ENCODE data around the gene ADGRA1.
"Not testable (repeated sequence)": the region's sequence is repeated elsewhere in the genome, so short reads cannot be mapped to it uniquely, and the experiment has no call there.

ADGRA1 gene

GRCh38 chr10:133127291-133128125 lies 39.8 kb downstream of the ADGRA1 start:
- DNase-seq (ENCODE audit: low read depth in 3 of 3), result peak in 1 of 3 experiments; percentile 9

DNA sequence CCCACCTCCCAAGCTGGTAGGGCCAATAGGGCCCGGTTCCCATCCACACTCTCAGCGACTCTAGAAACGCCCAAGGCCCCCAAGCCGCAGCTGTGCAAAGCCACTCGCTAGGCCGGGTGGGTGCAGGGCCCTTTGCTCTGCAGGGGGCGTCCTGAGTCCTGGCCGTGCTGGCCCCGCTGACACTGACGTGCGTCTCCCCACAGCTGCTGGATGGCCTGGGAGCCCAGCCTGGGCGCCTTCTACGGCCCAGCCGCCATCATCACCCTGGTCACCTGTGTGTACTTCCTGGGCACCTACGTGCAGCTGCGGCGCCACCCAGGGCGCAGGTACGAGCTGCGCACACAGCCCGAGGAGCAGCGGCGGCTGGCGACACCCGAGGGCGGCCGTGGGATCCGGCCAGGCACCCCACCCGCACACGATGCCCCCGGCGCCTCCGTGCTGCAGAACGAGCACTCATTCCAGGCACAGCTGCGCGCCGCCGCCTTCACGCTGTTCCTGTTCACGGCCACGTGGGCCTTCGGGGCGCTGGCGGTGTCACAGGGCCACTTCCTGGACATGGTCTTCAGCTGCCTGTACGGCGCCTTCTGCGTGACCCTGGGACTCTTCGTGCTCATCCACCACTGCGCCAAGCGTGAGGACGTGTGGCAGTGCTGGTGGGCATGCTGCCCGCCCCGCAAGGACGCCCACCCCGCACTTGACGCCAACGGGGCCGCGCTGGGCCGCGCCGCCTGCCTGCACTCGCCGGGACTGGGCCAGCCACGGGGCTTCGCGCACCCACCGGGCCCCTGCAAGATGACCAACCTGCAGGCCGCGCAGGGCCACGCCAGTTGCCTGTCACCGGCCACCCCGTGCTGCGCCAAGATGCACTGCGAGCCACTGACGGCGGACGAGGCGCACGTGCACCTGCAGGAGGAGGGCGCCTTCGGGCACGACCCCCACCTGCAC lies 40.7 kb downstream of the ADGRA1 start:
- no peak for DNase-seq (ENCODE audit: low read depth in 3 of 3)

DNA sequence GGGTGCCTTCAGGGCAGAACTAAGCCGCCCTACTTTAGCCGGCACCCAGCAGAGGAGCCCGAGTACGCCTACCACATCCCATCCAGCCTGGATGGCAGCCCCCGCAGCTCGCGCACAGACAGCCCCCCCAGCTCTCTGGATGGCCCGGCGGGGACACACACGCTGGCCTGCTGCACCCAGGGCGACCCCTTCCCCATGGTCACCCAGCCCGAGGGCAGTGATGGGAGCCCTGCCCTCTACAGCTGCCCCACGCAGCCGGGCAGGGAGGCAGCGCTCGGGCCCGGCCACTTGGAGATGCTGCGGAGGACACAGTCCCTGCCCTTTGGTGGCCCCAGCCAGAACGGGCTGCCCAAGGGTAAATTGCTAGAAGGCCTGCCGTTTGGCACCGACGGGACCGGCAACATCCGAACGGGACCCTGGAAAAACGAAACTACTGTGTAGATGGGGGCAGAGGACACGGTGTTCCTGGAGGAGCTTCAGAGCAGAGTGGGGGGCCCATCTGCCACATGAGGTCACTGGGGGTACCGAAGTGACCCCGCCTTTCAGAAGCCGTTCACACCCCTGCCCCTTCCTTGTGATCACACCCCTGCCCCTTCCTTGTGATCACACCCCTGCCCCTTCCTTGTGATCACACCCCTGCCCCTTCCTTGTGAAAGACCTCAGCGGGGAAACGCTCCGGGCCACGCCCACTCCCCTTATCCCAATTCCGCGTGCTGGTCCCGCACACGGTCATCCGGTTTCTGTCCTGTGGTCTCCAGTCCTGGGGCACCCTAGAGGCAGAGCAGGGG lies 41.5 kb downstream of the ADGRA1 start:
- no peak for DNase-seq (ENCODE audit: low read depth in 3 of 3)

- no peak for DNase-seq (ENCODE audit: low read depth in 3 of 3)
Measured at GRCh38 chr10:133129859-133130495, 42.3 kb downstream of the ADGRA1 start.

DNA sequence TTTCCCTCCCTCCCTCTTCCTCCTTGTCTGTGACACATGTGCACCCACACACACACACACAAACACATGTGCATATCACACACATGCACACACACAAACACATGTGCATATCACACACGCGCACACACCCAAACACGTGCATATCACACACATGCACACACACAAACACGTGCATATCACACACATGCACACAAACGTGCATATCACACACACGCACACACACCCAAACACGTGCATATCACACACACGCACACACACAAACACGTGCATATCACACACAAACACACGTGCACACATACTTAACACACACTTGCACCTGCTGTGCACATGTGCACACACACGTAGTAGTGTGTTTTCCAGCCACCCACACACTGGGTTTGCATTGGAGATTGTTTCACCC lies 42.9 kb downstream of the ADGRA1 start:
- no peak for DNase-seq (ENCODE audit: low read depth in 3 of 3)

DNA sequence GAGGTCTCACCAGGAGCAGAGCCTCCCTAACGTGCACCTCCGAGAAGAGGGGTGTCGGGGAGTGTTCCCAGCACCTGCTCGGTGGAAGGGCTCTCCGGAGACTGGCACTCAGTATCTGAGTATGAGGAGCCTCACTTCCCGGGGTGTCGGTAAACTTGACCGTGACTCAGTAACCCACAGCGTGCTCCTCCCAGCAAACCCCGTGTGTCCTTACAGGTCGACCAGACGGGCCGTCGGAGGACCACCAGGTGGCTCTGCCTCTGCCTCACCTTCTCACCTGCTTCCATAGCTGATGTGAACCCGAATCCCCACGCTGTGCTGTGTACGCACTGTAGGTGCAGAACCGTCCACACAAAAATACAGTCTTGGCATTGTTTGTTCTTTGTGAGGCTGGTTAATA lies 43.3 kb downstream of the ADGRA1 start:
- no peak for DNase-seq (ENCODE audit: low read depth in 3 of 3)

DNA sequence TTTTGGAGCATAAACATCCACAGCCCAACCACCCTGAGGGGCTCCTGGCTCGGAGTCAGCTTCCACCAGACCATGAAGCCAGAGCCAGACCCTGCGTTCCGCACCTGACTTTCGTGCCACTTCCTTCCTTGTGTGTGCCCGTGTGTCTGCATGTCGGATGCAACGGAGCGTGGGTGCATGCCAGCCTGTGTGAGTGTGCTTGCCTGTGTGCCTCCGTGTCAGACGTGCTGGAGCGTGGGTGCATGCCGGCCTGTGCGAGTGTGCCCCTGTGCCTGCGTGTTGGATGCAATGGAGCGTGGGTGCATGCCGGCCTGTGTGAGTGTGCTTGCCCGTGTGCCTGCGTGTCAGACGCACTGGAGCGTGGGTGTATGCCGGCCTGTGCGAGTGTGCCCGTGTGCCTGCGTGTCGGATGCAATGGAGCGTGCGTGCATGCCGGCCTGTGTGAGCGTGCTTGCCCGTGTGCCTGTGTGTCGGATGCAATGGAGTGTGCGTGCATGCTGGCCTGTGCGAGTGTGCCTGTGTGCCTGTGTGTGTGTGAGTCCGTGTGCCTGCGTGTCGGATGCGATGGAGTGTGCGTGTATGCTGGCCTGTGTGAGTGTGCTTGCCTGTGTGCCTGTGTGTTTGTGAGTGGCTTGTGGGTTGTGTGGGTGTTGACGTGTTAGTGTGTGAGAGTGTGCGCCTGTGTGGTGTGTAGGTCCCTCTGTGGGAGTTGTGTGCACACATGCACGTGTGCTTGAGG lies 44.2 kb downstream of the ADGRA1 start:
- DNase-seq (ENCODE audit: low read depth in 3 of 3), result no peak

DNA sequence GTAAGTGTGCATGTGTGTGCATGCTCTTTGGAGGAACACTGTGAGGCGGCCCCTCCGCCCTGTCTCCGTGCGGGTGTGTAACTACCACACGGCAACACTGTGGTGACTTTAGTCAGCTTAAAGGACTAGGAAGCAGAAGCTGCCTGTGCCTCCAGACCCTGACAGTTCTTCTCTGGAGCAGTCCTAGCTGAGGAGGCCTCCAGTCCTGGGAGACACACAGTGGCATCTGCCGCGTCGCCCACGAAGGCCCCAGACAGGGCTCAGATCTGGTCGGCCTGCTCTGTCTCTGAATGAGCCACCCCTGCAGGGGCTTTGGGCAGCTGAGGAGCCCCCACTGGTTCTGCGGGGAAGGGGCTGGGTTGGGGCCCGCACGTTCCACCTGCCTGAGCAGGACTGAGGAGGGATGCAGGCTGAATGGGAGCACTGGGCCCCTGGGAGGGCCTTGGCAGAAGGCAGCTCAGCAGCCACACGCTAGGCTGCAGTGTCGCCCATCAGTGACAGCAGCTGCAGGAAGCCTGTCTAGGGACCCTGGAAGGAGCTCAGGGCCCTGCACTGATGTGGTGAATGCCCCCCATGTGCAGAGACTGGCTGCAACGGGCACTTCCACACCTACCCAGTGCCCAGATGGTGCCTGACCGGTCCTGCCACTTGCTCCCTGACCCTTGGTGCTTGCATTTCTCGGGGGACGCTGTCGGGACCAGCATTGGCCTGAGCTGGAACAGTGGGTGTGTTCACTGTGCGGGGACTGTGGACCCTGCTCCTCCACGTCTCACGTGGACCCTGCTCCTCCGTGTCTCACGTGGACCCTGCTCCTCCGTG lies 45.0 kb downstream of the ADGRA1 start:
- DNase-seq (ENCODE audit: low read depth in 3 of 3), result no peak

DNA sequence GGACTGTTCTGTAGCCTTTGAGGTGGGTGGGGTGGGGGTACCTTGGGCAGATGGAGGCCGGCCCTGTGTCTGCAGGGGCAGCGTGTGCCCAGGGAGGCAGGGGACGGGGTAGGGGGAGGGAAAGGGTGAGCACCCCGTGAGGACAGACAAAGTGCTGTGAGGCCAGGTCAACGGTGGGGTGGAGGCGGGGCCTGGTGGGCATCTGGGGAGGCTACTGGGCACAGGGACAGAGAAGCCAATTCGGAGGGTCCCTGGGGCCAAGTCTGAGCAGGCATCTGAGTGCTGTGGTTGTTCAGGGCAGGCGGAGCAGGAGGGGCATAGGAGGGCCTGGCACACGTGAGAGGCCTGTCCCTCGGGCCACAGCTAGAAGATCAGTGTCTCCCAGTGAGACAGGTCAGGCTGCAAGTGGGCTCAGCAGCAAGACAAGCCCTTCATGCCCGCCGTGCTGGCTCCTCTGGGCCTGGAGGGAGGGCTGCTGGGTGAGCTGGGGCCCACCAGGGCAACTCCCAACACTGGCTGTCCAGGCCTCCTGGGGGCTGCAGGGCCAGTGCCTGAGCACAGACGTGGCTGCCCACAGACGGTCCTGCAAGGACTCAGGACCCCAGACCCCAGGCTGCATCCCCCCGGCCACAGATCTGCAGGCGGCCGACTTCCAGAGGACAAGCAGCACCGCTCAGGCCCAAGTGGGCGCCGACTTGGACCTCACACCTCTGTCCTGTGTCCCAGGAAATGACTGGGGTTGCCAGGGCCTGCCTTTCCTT lies 45.9 kb downstream of the ADGRA1 start:
- DNase-seq (ENCODE audit: low read depth in 3 of 3), result no peak

GRCh38 chr10:133134411-133135115 lies 46.8 kb downstream of the ADGRA1 start:
- DNase-seq (ENCODE audit: low read depth in 3 of 3), result no peak

DNA sequence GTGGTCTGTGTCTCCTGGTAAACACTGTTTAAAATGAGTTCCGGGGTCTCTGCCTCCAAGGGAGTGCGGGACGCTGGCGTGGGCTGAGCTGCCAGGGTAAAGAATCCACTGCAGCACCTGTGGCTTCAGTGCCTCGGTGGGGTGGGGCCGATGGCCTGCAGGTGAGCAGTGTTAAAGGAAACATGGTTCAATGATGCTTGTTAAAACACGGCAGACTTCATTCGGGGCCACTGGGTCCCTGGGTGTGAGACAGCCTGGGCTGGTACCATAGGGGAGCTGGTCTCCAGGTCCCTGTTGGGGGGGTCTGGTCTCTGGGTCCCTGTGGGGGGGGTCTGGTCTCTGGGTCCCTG lies 47.4 kb downstream of the ADGRA1 start:
- DNase-seq (ENCODE audit: low read depth in 3 of 3), result no peak

DNA sequence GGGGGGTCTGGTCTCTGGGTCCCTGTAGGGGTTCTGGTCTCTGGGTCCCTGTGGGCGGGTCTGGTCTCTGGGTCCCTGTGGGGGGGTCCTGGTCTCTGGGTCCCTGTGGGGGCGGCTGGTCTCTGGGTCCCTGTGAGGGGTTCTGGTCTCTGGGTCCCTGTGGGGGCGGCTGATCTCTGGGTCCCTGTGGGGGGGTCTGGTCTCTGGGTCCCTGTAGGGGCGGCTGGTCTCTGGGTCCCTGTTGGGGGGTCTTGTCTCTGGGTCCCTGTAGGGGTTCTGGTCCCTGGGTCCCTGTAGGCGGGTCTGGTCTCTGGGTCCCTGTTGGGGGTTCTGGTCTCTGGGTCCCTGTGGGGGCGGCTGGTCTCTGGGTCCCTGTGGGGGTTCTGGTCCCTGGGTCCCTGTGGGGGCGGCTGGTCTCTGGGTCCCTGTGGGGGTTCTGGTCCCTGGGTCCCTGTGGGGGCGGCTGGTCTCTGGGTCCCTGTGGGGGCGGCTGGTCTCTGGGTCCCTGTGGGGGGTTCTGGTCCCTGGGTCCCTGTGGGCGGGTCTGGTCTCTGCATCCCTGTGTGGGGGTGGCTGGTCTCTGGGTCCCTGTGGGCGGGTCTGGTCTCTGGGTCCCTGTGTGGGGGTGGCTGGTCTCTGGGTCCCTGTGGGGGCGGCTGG lies 49.9 kb downstream of the ADGRA1 start:
- DNase-seq (ENCODE audit: low read depth in 3 of 3), result not testable (repeated sequence)

DNA sequence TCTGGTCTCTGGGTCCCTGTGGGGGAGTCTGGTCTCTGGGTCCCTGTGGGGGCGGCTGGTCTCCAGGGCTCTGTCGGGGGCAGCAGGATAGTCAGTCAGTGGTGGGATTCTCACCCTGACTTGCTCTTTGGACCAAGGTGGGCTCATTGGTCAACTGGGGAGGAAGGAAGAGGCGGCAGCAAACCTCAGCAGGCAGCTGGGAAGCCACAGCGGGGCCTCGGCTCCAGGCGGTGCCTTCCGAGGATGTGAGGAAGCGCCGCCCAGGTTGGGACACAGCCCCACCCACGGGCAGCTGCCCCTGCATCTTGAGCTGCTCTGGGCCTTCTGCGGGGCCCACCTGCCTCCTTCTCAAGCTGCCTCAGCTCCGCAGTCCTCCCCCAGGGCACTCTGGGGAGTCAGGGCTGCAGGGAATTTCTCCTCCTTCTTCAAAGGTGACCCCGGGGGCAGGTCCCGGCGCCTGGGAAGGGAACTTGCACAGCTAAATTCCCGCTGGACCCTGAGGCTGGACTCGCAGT lies 51.9 kb downstream of the ADGRA1 start:
- no peak for DNase-seq (ENCODE audit: low read depth in 3 of 3)

DNA sequence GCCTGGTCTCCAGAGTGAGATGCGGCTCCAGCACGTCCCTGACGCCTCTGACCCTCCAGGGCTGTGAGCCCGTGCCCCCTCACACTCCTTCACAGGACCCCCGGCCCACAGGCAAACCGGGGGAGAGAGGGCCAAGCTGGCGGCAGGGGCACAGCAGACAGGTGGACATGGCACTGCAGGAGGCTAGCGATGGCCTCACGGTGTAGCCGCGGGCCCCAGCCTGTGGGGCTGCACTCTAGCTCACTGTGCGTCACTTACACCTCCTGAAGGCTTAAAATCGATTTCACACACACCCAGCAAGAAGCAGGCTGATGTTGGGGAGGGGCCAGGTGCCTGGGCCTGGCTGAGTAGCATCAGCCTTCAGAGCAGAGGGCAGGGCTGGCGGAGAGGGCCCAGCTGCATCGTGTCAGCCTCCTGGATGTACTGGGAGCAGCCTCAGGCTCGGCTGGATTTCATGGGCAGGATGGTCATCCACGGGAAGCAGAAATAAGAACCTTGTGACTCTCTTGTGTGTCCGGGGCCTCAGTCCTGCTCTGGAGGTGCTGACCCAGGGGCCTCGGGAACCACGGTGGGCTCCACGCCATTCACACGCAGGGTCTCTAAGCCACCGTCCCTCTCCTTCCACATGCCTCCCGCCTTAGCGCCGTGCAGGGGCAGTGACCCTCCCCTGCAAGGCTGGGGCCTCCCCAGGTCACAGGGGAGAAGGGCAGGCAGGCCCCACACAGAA lies 52.9 kb downstream of the ADGRA1 start:
- no peak for DNase-seq (ENCODE audit: low read depth in 3 of 3)

DNA sequence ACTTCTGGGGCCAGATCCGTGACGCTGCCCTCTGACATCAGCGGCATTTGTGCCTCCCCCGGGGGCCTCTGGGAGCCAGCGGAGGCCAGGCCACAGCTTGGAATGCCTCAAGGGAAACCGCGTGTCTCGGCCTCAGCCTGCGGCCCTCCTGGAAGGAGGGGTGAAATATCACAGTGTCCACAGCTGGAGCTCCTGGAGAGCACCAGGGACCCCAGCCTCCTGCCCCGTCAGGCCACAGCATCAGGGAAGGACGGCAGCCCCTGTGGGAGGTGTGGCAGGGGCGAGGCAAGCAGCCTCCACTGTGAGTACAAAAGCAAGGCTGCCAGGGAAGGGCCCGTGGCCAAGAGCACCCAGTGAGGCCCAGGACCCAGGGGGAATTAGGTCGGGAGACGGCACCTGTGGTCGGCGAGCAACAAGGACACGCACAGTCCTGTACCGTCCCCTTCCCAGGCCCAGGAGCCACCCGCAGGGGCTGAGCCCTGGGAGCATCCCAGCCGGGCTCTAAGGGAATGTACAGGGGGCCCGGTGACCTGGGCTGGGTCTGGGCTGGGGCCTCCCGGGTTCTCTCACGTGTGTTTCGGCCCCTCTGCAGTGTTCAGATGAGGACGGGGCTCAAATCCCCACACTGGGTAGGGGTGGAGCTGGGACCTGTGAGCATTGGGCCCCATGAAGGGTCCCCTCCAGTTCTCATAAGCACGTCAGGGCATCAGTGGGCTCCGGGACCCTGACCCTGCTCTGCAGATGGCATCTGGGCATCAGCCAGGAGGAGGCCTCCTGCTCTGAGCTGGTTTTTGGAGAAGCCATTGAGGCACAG lies 53.6 kb downstream of the ADGRA1 start:
- no peak for DNase-seq (ENCODE audit: low read depth in 3 of 3)

DNA sequence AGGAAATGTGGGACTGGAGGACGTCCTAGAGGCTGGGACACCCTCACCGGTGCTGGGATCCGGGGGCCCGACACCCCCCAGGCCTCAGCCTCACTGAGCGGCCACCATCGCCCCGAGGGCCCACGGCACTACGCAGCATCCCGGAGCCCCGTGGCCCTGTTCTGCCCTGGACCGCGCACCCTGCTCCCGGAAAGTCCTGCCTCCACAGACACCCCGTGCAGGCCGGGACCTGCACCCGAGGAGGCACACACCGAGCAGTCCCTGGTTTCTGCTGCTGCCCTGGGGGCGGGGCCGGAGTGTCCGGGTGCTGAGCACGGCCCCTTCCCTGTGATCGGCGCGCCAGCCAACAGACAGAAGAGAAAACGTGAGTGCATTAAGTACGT lies 54.2 kb downstream of the ADGRA1 start:
- no peak for DNase-seq (ENCODE audit: low read depth in 3 of 3)
